Type B pancreatic cell (in vitro differentiated cells): ENCODE data around the gene MUC5B. TPM values are rescaled to one million over a fixed set of nuclear protein-coding genes. Genes with fewer than 3 reads are reported as not detected.

ENCODE experiments used
- DNase-seq: peaks from one replicate; pipeline ENCODE4 v3.0.0; 2021; ENCODE audit warnings: mixed read lengths; ENCODE audit not compliant: unreplicated experiment; ENCODE audit errors: extremely low spot score
- H3K27ac Mint-ChIP-seq: 2 replicates; pipeline ENCODE4 v1.8.0; 2021; ENCODE audit warnings: mild to moderate bottlenecking, mixed read lengths
- H3K27me3 Mint-ChIP-seq: 2 replicates; pipeline ENCODE4 v1.8.0; 2021; ENCODE audit warnings: mixed read lengths
- H3K36me3 Mint-ChIP-seq: 2 replicates; pipeline ENCODE4 v1.8.0; 2021; ENCODE audit warnings: mixed read lengths
- H3K4me1 Mint-ChIP-seq: one replicate; pipeline ENCODE4 v1.8.0; 2021; ENCODE audit warnings: mixed read lengths; ENCODE audit not compliant: unreplicated experiment
- H3K4me3 Mint-ChIP-seq: 2 replicates; pipeline ENCODE4 v1.8.0; 2021; ENCODE audit warnings: mild to moderate bottlenecking, mixed read lengths
- H3K9me3 Mint-ChIP-seq: 2 replicates; pipeline ENCODE4 v1.8.0; 2021; ENCODE audit warnings: mixed read lengths
- CTCF ChIP-seq: fragments of 200-600 bp; sonication (generic); conservative IDR thresholded peaks from 2 replicates; pipeline ENCODE4 v1.5.0; 2021; ENCODE audit warnings: antibody characterized with exemption, mild to moderate bottlenecking
- total RNA-seq: library from RNA; stranded (reverse); gene quantifications from 2 replicates; pipeline ENCODE4 v1.2.1, GENCODE V29; 2021; ENCODE audit warnings: low replicate concordance

MUC5B gene
- total RNA-seq, 1 donor from 2014 or later = 2.0 TPM

GRCh38 chr11:1278766-1279673 is 56.2 kb downstream of the MUC5B start:
- H3K9me3 Mint-ChIP-seq = no peaks in the 10 kb centered on the region
- peaks cover 4% of the 10 kb centered on the region for H3K4me1 Mint-ChIP-seq
- no peak overlapping the region for H3K27ac Mint-ChIP-seq
- H3K36me3 Mint-ChIP-seq = peaks cover 3% of the 10 kb centered on the region
- H3K4me3 Mint-ChIP-seq = no peak overlapping the region
- DNase-seq = no peak
- no peak for TF ChIP-seq CTCF
- H3K27me3 Mint-ChIP-seq = no peaks in the 10 kb centered on the region

- peaks cover 3% of the 10 kb centered on the region for H3K36me3 Mint-ChIP-seq
- no peak overlapping the region for H3K4me3 Mint-ChIP-seq
- no peak for TF ChIP-seq CTCF
- H3K9me3 Mint-ChIP-seq = no peaks in the 10 kb centered on the region
- no peaks in the 10 kb centered on the region for H3K27me3 Mint-ChIP-seq
- no peak for DNase-seq
- H3K4me1 Mint-ChIP-seq = peaks cover 4% of the 10 kb centered on the region
- H3K27ac Mint-ChIP-seq = no peak overlapping the region
Observed at GRCh38 chr11:1279674-1280055, 56.8 kb downstream of the MUC5B start.

- peaks cover 3% of the 10 kb centered on the region for H3K36me3 Mint-ChIP-seq
- H3K4me3 Mint-ChIP-seq = no peak overlapping the region
- H3K27ac Mint-ChIP-seq = no peak overlapping the region
- no peaks in the 10 kb centered on the region for H3K27me3 Mint-ChIP-seq
- DNase-seq = no peak
- peaks cover 4% of the 10 kb centered on the region for H3K4me1 Mint-ChIP-seq
- TF ChIP-seq CTCF = no peak
- no peaks in the 10 kb centered on the region for H3K9me3 Mint-ChIP-seq
Observed at GRCh38 chr11:1280116-1281035, 57.5 kb downstream of the MUC5B start.

GRCh38 chr11:1281326-1281973 is 58.6 kb downstream of the MUC5B start:
- H3K4me3 Mint-ChIP-seq = no peak overlapping the region

More at GRCh38 chr11:1281326-1281973, 58.6 kb downstream of the MUC5B start:
- TF ChIP-seq CTCF = no peak
- no peaks in the 10 kb centered on the region for H3K9me3 Mint-ChIP-seq
- no peak overlapping the region for H3K27ac Mint-ChIP-seq
- DNase-seq = no peak
- no peaks in the 10 kb centered on the region for H3K27me3 Mint-ChIP-seq
- peaks cover 4% of the 10 kb centered on the region for H3K36me3 Mint-ChIP-seq
- peaks cover 4% of the 10 kb centered on the region for H3K4me1 Mint-ChIP-seq
